ENCODE results near the gene FIGNL2. TPM values are rescaled to one million over a fixed set of nuclear protein-coding genes. Genes with fewer than 3 reads are reported as not detected.

The FIGNL2 gene
- total and polyA plus RNA-seq, 7 donors, result 0.01 to 0.20 (median 0.17) TPM

GRCh38 chr12:51819736-51820525 is 28.6 kb downstream of the FIGNL2 start:
- intact Hi-C loops (cut with DNase I), result loop anchor here in 1 of 2 donors (5.0 kb wide), 1 partner anchor 293 kb away; no protein-coding TSS in a partner anchor
- ATAC-seq, result no peak
- DNase-seq, result peak in 1 of 2 donors; percentile 16

GRCh38 chr12:51818566-51819300 is 29.8 kb downstream of the FIGNL2 start:
- no peak overlapping the region for H3K4me3 ChIP-seq
- no peaks in the 10 kb centered on the region for H3K9me3 ChIP-seq
- intact Hi-C loops (cut with DNase I), result loop anchor here in 1 of 2 donors (5.0 kb wide), 1 partner anchor 291 kb away; no protein-coding TSS in a partner anchor
- no peaks in the 10 kb centered on the region for H3K4me1 ChIP-seq
- ATAC-seq, result no peak
- H3K36me3 ChIP-seq (ENCODE audit: insufficient read depth in 1 of 2, low read depth in 1 of 2), result no peaks in the 10 kb centered on the region
- H3K27me3 ChIP-seq (ENCODE audit: insufficient read depth in 3 of 3, low read length in 2 of 3), result peaks cover 0 to 80% (median 22%) of the 10 kb centered on the region in 3 donors
- TF ChIP-seq CTCF (IDR thresholded peaks at IDR 0.05), result no peak
- DNase-seq, result peak; percentile 41 to 45
- no peak overlapping the region for H3K27ac ChIP-seq
- WGBS, 3 donors, result 73 to 78% (median 77%) methylated on average over 4 of the region's 4 CpGs

More at GRCh38 chr12:51819736-51820525, 28.6 kb downstream of the FIGNL2 start:
- no peak for TF ChIP-seq CTCF (IDR thresholded peaks at IDR 0.05)
- Histone ChIP-seq H3K4me1 (no peaks in the 10 kb centered on the region), H3K4me3 (peak overlapping the region; percentile 56), H3K9me3 (no peaks in the 10 kb centered on the region), H3K27me3 (ENCODE audit: insufficient read depth in 3 of 3, low read length in 2 of 3) (peaks cover 0 to 75% (median 16%) of the 10 kb centered on the region in 3 donors), H3K27ac (no peak overlapping the region), H3K36me3 (ENCODE audit: insufficient read depth in 1 of 2, low read depth in 1 of 2) (no peaks in the 10 kb centered on the region)
- 28 to 49% (median 30%) methylated on average over 31 to 32 of the region's 32 CpGs for WGBS, 3 donors

GRCh38 chr12:51818086-51818485 is 30.4 kb downstream of the FIGNL2 start:
- peak in 1 of 2 donors; percentile 28 for DNase-seq
- Histone ChIP-seq H3K4me3 (no peak overlapping the region), H3K36me3 (ENCODE audit: insufficient read depth in 1 of 2, low read depth in 1 of 2) (no peaks in the 10 kb centered on the region), H3K27ac (no peak overlapping the region), H3K9me3 (no peaks in the 10 kb centered on the region), H3K27me3 (ENCODE audit: insufficient read depth in 3 of 3, low read length in 2 of 3) (peaks cover 0 to 74% (median 22%) of the 10 kb centered on the region in 3 donors), H3K4me1 (no peaks in the 10 kb centered on the region)
- WGBS, 3 donors, result 83 to 92% (median 89%) methylated on average over 5 of the region's 5 CpGs
- no peak for ATAC-seq
- intact Hi-C loops (cut with DNase I), result loop anchor here in 1 of 2 donors (5.0 kb wide), 1 partner anchor 291 kb away; no protein-coding TSS in a partner anchor
- no peak for TF ChIP-seq CTCF (IDR thresholded peaks at IDR 0.05)

- DNase-seq, result peak in 1 of 2 donors; percentile 3
- Histone ChIP-seq H3K36me3 (ENCODE audit: insufficient read depth in 1 of 2, low read depth in 1 of 2) (no peaks in the 10 kb centered on the region), H3K27ac (no peak overlapping the region), H3K27me3 (ENCODE audit: insufficient read depth in 3 of 3, low read length in 2 of 3) (peaks cover 0 to 66% (median 22%) of the 10 kb centered on the region in 3 donors), H3K4me3 (no peak overlapping the region), H3K4me1 (no peaks in the 10 kb centered on the region), H3K9me3 (no peaks in the 10 kb centered on the region)
- TF ChIP-seq CTCF (IDR thresholded peaks at IDR 0.05), result no peak
- no peak for ATAC-seq
- intact Hi-C loops (cut with DNase I), result loop anchor here in 1 of 2 donors (5.0 kb wide), 1 partner anchor 290 kb away; no protein-coding TSS in a partner anchor
- 84 to 89% (median 88%) methylated on average over 10 of the region's 10 CpGs for WGBS, 3 donors
These were observed 31.2 kb downstream of the FIGNL2 start for GRCh38 chr12:51817027-51817953.

Data from psoas muscle (tissue), 8 donors.